Activated CD8-positive, alpha-beta T cell treated with anti-CD3 and anti-CD28 coated beads for 36 hours (primary cell): ENCODE measurements around the gene SSU72. TPM values are rescaled to one million over a fixed set of nuclear protein-coding genes. Genes with fewer than 3 reads are reported as not detected.

Experiments used
- ATAC-seq: fragments of 200-7000 bp; cut with Tn5 transposase; one replicate; pipeline ENCODE4 v1.10.0; 2021; ENCODE audit warnings: mild to moderate bottlenecking, moderate library complexity
- CTCF ChIA-PET: fragments of 350-600 bp; sonication (Branson Sonifier 250); formaldehyde crosslinking; loops from one replicate; lab custom pipeline; 2021; ENCODE audit warnings: antibody characterized with exemption; lab: Charles Lee
- POLR2A ChIA-PET: fragments of 350-600 bp; sonication (Branson Sonifier 250); formaldehyde crosslinking; loops from one replicate; lab custom pipeline; 2021; ENCODE audit warnings: antibody characterized with exemption; lab: Charles Lee
- DNase-seq: peaks from one replicate; pipeline ENCODE4 v3.0.0-alpha.2; 2020
- H3K27ac Mint-ChIP-seq: one replicate; pipeline ENCODE4 v1.8.0; 2021; ENCODE audit warnings: mild to moderate bottlenecking, mixed read lengths
- H3K27me3 Mint-ChIP-seq: one replicate; pipeline ENCODE4 v1.8.0; 2021; ENCODE audit warnings: mixed read lengths
- H3K36me3 Mint-ChIP-seq: one replicate; pipeline ENCODE4 v1.8.0; 2021; ENCODE audit warnings: low read depth, mixed read lengths
- H3K4me1 Mint-ChIP-seq: one replicate; pipeline ENCODE4 v1.8.0; 2021; ENCODE audit warnings: low read depth, mixed read lengths
- H3K4me3 Mint-ChIP-seq: one replicate; pipeline ENCODE4 v1.8.0; 2021; ENCODE audit warnings: mild to moderate bottlenecking, moderate library complexity, mixed read lengths
- H3K9me3 Mint-ChIP-seq: one replicate; pipeline ENCODE4 v1.8.0; 2021; ENCODE audit warnings: mixed read lengths
- intact Hi-C: fragments of 100-400 bp; cut with micrococcal nuclease; formaldehyde crosslinking; loops from one replicate; pipeline ENCODE4 v1.10.0; 2022
- total RNA-seq, 2 experiments: library from RNA; stranded (reverse); gene quantifications; one replicate each; pipeline ENCODE4 v1.2.3, GENCODE V29; 2021
- TF ChIP-seq, protein P1 (sequence below): fragments of 200-600 bp; IDR thresholded peaks from one replicate; pipeline ENCODE4 v1.8.0; 2022; ENCODE audit warnings: antibody characterized with exemption, mild to moderate bottlenecking

The SSU72 gene
- total RNA-seq, 2 experiments from 2014 or later = 111 to 113 TPM

DNA sequence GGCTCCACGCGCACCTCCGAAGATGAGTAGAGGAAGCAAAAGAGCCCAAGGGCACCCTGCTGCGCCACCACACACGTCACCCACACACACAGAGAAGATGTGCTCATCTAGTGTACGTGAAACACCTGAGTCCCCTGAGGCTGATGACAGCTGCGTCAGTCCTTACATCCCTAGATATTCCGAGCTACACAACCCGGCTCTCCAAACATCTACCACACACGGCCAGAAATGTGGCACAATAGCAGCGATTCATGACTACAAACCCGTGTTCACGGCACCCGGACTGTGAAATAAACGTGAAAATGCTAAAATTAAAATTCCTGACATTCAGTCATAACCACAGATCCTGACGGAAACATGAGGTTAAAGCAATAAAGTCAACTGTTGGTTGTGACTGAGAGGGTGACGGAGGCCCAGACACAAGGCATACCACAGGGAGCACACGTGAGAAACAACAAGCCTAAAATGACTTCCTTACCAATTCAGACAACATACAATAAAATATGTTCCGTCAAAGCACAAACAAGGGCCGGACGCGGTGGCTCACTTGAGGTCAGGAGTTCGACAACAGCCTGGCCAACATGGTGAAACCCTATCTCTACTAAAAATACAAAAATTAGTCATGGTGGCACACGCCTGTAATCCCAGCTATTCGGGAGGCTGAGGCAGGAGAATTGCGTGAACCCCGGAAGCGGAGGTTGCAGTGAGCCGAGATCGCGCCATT, 7.3 kb downstream of the SSU72 start:
- TF ChIP-seq, protein P1, sequence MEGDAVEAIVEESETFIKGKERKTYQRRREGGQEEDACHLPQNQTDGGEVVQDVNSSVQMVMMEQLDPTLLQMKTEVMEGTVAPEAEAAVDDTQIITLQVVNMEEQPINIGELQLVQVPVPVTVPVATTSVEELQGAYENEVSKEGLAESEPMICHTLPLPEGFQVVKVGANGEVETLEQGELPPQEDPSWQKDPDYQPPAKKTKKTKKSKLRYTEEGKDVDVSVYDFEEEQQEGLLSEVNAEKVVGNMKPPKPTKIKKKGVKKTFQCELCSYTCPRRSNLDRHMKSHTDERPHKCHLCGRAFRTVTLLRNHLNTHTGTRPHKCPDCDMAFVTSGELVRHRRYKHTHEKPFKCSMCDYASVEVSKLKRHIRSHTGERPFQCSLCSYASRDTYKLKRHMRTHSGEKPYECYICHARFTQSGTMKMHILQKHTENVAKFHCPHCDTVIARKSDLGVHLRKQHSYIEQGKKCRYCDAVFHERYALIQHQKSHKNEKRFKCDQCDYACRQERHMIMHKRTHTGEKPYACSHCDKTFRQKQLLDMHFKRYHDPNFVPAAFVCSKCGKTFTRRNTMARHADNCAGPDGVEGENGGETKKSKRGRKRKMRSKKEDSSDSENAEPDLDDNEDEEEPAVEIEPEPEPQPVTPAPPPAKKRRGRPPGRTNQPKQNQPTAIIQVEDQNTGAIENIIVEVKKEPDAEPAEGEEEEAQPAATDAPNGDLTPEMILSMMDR = no peak
- peaks cover 41% of the 10 kb centered on the region for H3K4me1 Mint-ChIP-seq
- no peaks in the 10 kb centered on the region for H3K27me3 Mint-ChIP-seq
- peak overlapping the region; percentile 59 for H3K27ac Mint-ChIP-seq
- ChIA-PET CTCF (interaction anchor here (1.3 kb wide), 1 partner anchor 11 kb away, joined by 3 read pairs; no protein-coding TSS in a partner anchor), POLR2A (interaction anchor here (0.7 to 1.6 kb wide), 3 partner anchors 10 to 47 kb away, joined by 3 read pairs; no protein-coding TSS in a partner anchor)
- peaks cover 51% of the 10 kb centered on the region for H3K36me3 Mint-ChIP-seq
- H3K4me3 Mint-ChIP-seq = no peak overlapping the region
- no peak for DNase-seq
- intact Hi-C loops = no loop called here
- no peak for ATAC-seq
- no peaks in the 10 kb centered on the region for H3K9me3 Mint-ChIP-seq

DNA sequence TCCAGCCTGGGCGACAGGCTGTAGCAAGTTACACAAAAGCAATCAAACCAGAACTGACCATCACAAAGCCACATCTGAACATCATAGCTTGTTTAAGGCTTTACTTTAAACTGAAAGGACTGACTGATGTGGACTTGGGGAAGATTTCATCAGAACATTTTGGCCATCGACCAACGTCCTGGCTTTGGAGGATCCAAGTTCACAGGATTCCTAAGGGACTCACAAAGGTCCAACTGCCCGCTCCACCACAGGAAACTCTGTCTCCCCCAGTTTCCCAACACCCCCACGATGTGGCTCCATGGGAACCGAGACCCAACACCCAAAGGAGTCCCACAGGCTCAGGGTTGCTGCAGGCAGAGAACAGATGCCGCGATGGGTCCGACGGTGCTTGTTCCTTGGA, 9.3 kb downstream of the SSU72 start:
- Mint-ChIP-seq H3K27ac (peak overlapping the region; percentile 42), H3K36me3 (peaks cover 55% of the 10 kb centered on the region), H3K27me3 (no peaks in the 10 kb centered on the region), H3K4me3 (no peak overlapping the region), H3K4me1 (peaks cover 31% of the 10 kb centered on the region), H3K9me3 (no peaks in the 10 kb centered on the region)
- ATAC-seq (no peak), DNase-seq (no peak)
- intact Hi-C loops = no loop called here
- CTCF ChIA-PET = no interaction called here
- POLR2A ChIA-PET = interaction anchor here (1.4 kb wide), 1 partner anchor 17 kb away, joined by 3 read pairs; no protein-coding TSS in a partner anchor
- TF ChIP-seq, protein P1 = no peak

DNA sequence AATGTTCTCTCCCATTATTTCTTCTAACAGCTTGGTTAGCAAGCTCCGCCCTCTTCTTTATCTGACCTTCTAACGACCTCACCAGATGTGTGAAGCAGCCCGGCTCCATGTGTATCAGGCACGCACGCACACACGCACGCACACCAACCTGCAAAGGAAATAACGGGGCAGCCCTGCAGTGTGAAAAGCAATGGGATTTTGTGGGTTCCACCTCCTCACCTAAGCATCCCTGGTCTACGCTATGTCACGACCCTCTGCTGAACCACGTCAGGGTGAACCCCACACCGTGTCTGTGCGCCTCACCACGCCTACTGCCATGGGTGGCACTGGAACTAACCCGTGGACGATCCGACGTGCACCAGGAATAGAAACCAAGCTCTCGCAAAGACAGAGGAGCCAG, 10.4 kb downstream of the SSU72 start:
- no peak overlapping the region for H3K27ac Mint-ChIP-seq
- intact Hi-C loops = no loop called here
- CTCF ChIA-PET = no interaction called here
- TF ChIP-seq, protein P1 = no peak
- no peaks in the 10 kb centered on the region for H3K27me3 Mint-ChIP-seq
- no peaks in the 10 kb centered on the region for H3K9me3 Mint-ChIP-seq
- H3K4me1 Mint-ChIP-seq = peaks cover 20% of the 10 kb centered on the region
- DNase-seq (no peak), ATAC-seq (no peak)
- H3K36me3 Mint-ChIP-seq = peaks cover 46% of the 10 kb centered on the region
- POLR2A ChIA-PET = interaction anchor here (1.4 to 2.1 kb wide), 2 partner anchors 16 to 18 kb away, joined by 3 to 9 read pairs; no protein-coding TSS in a partner anchor
- no peak overlapping the region for H3K4me3 Mint-ChIP-seq

DNA sequence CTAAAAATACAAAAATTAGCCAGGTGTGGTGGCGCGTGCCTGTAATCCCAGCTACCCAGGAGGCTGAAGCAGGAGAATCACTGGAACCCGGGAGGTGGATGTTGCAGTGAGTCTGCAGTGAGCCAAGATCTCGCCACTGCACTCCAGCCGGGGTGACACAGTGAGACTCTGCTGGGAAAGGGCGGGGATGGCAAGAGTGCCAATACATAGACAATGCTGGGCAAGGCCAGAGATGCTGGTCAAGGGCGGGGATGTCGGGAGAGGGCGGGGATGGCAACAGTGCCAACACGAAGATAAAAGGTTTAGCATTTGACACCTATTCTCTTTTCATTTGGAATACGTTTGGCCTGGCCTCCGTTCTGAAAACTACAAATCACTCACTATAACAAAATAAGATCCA, 11.0 kb downstream of the SSU72 start:
- POLR2A ChIA-PET = interaction anchor here (2.1 kb wide), 2 partner anchors 10 to 17 kb away, joined by 6 to 9 read pairs; no protein-coding TSS in a partner anchor
- peaks cover 19% of the 10 kb centered on the region for H3K4me1 Mint-ChIP-seq
- no peak for ATAC-seq

More for the DNA sequence above, 11.0 kb downstream of the SSU72 start:
- H3K27ac Mint-ChIP-seq = no peak overlapping the region
- H3K9me3 Mint-ChIP-seq = no peaks in the 10 kb centered on the region
- CTCF ChIA-PET = no interaction called here
- intact Hi-C loops = no loop called here
- TF ChIP-seq, protein P1 = no peak
- no peak overlapping the region for H3K4me3 Mint-ChIP-seq
- no peaks in the 10 kb centered on the region for H3K27me3 Mint-ChIP-seq
- H3K36me3 Mint-ChIP-seq = peaks cover 44% of the 10 kb centered on the region
- no peak for DNase-seq
